NCI-H446 (cell line): ENCODE data around the gene KCNS3.
A peak's percentile ranks its signal among the peaks of the same experiment; 100 is the strongest.

Experiments
- DNase-seq, 2 experiments: peaks; one replicate each; lab custom pipeline; 2025; lab: John Stamatoyannopoulos, UW

KCNS3 gene

DNA sequence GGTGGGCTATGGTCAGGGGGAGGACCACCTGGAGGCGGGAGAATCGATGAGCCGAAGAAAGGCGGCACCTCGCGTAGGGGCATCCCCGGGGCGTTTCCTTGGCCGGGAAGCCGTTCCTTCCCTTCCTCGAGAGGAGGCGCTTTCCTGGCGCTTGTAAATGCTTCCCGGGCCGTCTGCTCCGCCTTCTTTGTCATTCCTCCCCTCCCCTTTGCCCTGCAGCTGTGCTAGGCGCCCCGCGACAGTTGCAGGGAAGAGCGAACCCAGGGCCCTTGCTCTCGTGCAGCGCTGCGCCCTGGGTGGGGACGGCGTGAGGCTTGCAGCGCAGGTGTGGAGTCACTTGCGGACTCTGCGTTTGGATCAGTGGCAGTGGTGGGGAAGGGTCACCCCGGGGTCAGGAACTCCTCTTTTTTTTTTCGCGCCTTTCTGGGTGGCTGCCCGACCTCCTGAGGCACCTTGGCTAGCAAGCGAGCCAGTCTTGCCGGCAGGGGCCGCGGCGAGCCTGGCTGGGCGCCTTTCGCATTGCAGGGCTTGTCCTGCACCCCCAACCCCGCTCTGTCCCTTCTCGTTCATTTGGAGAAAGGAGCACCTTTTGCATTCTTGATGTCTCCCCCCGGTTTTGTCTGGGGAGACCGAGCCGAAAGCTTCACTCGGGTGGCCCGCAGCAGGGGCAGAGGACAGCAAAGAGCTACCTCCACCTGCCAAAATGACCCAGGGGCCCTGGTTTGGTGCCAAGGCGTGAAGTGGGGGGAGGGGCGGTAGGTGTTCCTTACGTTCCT lies 858 bp downstream of the KCNS3 start:
- peak in 1 of 2 experiments; percentile 74 for DNase-seq

DNA sequence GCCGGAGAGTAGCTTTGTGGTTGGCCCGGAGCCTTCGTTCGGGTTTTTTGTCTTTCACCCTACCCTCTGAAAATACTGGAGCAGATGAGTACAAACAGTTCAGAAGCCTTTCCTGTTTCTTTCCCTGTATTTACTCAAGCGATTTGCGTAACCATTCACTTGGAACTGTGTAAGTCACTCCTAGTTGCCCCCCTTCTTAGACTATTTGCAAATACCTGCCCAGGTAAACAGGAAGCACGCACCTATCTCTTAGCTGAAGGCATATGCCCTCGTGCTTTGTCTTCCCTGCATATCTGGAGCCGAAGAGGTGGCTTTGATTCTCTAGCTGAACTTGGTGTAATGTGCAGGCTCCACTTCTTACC lies 1.4 kb downstream of the KCNS3 start:
- DNase-seq: no peak

DNA sequence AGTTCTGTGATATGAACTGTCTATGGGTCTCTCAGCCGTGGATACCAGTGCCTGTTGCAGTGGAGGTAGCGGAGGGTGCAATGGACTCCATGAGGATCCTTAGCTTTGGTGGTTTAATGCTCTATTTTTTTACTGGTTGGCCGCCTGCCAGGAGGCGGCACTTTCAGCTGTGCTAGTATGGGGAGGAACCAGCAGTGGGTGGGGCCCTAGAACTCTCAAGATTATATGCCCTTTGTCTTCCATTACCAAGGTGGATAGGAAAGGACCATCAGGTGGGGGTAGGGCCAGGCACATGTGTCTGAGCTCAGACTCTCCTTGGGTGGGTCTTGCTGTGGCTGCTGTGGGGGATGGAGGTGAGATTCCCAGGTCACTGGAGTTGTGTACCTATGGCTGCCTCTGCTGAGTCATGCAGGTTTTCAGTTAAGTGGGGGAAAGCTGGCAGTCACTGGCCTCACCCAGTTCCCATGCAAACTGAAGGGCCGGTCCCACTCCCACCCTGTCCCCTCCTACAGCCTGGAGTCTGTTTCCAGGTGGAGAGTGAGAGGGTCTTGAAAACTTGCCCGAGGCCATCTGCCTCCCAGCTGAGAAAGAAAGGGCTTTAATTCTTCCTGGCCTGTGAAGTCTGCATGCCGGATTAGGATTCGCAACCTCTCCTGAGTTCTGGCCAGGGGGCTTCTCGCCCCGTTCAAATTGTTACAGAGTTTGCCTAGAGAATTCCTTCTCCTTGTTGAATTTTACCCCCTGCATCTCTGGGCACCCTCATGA lies 14.5 kb downstream of the KCNS3 start:
- peak in 1 of 2 experiments; percentile 15 for DNase-seq

DNA sequence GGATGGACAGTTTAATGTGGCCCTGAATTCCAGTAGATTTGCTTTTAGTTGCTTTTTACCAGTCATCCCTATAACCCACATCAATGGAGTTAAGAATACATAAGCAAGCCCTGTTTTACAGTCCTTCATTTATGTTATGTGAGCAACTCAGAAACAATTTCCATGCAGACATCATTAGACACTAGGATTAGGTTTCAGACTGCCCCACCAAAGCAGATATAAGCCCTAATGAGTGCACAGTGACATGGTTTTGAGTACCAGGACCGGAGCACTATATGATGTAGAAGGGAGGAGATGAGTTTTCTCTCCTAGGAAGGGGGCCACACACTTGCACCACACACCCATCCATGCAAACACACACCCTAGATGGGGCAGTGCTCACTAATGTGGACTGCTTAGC lies 15.5 kb downstream of the KCNS3 start:
- DNase-seq: no peak

DNA sequence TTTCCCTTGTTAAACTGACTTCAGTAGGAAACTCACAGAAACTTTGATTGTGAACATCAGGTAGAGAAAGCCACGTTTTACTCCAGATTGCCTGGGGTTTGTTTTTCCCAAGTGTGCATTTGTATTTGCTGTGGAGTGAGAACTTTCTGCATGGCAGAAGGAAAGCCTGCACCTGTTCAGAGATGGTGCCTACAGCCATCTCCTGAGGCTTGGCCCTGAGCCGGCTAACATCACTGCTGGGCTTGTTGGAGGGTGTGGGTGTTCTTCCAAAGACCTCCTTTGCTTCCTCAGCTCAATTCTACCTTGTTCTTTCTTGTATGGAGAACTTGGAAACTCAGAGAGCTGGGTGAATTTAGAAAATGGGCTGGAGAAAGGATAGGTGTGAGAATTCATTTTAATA lies 16.1 kb downstream of the KCNS3 start:
- DNase-seq: no peak

DNA sequence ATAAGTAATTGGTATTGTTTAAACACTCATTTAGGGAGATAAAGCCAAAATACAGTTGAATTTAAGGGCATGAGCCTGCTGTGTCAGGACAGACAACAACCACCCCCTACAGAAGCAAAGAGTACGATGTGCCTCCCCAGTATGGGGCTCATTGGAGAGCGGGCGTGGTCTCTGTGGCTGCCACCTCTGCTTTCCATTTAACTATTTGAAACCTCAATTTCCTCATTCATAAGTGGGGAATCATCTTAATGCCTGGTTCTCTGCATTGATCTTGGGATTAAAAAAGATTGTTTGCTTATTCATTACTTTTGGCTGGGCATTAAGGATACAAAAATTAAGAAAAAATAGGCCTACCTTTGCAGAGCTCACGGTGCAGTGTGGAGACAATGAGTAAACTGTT lies 21.4 kb downstream of the KCNS3 start:
- no peak for DNase-seq

DNA sequence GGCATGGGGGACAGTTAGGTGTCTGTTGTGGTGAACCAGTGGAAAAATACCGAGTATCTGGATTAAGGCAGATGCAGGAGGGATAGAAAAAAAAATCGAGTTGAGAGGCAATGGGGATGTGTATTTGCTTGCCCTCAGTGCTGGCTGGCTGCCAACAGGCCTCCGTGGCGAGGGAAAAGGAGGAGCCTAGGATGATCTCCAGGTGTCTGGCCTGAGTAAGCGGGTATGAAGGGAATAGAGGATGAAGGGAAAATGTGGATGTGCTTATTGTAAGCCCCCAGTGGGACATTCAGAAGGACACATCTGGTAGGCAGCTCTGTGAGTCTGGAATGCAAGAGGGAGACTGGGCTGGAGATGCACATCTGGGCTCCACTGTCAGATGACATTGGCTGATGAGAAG lies 22.8 kb downstream of the KCNS3 start:
- DNase-seq: peak in 1 of 2 experiments; percentile 33

DNA sequence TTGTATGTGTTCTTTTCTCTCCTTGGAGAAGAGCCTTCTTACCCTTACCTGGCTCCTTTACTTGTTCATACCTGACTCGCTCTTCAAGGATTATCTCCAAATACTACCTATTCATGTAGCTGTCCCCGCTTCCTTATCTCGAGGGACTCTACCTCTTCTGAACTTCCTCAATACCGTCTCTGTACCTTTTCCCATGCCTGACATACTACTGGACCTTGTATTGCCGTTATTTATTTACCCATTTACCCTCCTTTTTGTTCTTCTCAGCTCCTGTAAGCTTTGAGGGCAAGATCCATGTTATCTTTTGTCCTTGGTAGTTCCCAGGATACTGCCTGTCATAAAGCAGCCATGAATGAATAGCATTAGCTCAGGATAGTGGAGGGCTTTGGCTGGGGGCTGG lies 32.5 kb downstream of the KCNS3 start:
- no peak for DNase-seq

DNA sequence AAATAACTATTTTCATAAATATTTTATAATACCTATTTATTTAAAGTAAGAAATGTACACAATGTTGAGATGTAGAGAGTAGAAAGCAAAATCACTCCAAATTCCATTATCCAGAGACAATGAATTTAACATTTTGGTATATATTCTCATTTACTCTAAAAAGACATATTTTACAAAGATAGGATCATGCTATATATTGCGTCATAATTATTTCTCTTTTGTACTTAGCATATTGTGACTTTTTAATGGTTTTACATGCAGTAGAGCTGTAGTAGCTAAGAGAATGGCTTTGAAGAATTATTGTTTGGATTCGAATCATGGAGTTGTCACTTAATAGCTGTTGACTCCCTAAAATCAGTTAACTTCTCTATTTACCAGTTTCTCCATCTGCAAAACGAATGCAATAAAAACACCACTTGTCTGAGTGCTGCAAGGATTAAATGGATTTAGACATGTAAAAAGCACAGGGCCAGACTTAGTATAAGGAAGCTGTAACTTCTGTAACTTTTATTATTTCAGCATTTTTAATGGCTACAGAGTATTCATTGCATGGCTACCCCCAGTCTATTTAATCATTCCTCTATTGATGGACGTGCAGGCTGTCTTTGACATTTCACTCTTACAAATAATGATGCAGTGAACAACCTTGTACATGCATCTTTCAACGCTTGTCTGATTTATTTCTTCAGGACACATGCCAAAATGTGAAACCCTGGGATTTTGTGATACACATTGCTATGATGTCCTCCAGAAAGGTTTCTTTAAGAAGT lies 33.2 kb downstream of the KCNS3 start:
- DNase-seq: no peak

DNA sequence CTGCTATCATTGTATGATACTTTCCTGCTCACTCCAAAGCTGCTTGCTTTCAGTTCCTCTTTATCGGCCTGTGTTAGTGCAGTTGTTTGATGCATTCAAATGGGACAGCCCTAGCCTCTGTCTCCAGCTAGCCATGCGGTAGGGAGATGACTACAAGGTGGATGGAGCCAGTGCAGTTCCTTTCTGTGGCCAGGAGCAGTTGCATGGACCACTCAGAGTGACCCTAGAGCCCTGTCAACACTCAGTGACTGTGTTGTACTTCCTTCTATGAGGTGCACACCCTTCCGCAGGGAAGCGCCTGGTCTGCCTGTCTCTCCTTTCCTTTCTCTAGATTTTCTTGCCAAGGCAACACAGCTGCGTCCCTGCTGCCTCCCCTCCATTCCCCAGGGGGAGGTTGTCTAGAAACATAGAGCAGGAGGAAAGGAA lies 33.8 kb downstream of the KCNS3 start:
- no peak for DNase-seq

DNA sequence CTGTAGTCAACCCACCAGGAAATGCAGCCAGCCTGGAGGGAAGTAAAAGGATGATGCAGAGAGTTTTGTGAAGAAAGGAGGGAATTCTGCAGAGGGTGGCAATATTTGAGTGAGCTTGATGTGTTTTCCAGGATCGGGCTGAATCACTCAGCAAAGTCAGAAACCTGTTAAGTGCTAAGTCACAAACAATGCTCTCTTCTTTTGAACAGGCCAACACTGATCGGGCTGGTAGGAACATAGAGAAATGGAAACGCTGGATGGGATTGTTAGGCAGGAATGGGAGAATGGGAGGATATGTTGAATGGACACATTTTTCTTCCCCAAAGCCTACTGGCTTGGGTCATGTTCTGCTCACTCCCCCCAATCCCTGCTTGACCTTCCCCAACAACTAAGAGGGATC lies 36.6 kb downstream of the KCNS3 start:
- DNase-seq: no peak

DNA sequence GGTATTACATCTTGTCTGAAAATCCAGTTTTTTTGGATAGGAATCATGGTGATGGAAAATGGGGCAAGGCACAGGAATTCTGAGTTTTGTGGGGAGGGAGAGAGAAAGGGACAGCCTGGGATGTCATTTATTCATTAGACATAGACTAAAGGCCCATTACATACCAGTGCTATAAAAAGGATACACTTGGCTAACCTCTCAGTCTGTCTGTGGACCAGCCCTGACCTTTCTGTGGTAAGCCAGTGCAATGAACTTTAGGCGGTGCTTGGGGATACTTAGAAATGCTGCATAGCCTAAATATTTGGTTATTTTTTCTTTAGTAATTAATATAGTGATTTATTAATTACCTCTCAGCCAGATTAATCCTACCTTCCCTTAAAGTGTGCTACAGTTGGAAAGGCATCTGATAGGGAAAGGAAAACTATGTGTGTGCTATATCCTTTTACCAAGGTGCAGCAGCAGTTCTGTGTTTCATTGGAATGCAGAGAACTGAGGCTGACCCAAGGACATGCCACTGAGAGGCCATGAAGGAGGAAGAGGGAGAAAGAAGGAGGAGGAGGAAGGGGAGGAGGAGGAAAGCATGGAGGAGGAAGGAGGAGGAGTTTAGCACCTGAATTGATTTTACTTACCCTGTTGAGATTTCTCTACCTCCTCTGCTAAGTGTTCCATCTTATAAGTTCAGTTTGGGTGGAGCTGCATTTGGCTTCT lies 37.5 kb downstream of the KCNS3 start:
- DNase-seq: no peak

DNA sequence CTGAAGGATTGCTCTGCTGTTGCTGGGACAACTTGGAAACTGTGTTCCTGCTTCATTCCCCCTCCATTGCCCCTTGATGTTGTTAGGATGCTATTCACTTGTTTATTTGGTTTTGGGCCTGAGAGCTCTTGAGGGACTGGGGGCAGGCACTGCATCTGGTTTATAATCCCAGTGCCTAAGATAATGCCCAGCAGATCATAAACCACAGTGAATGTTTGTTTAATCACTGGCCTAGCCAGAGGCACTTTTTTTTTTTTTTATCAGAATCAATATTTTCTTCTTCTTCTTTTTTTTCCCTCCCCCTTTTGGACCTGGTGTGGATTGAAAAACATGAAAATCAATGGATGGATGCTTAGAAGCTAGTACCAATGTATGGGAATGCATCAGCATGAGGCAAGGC lies 38.1 kb downstream of the KCNS3 start:
- no peak for DNase-seq

DNA sequence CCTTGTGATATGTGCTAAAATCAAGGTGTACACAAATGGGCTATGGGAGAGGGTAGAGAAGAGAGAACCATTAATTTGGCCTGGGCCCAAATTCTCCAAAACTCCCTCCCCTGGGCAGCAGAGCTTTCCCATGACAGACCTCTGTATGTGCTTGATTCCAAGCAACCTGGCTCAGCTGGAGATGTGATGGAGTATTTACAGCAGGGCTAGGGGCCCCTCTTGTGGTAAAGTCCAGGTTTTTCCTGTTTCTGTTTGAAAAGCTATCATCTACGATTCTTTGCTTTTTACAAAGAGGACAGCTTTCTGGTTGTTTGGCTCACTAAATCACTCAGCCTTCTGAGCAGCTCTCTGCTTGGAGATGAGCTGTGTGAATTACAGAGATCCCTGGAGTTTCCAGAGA lies 40.3 kb downstream of the KCNS3 start:
- DNase-seq: peak in 1 of 2 experiments; percentile 19

DNA sequence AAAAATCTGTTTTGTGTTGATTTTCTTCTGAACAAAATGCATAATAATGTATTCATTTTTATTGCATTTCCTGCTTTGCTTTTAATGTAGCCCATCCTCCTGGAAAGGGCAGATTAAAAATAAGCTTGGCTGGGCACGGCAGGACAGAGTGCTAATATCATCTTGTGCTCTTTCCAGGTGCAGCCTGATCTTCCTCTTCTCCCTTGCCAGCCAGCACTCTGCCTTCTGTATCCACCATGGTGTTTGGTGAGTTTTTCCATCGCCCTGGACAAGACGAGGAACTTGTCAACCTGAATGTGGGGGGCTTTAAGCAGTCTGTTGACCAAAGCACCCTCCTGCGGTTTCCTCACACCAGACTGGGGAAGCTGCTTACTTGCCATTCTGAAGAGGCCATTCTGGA lies 52.3 kb downstream of the KCNS3 start:
- no peak for DNase-seq

DNA sequence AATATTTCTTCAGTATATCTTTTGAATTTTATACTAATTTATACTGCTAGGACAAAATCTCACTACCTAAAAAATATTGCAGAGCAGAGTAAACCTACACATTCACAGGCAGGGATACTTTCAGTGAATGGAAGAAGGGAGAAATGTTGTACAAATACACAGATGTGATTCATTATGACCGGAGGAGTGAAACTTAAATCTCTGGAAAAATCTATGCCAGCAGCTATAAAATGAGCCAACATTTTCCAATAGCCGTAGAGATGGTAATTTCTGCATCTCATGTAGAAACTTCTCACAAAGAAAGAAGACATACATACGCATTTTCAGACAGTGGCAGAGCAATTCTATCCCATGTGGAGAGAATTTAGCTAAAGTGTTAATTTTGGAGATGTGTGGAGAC lies 54.8 kb downstream of the KCNS3 start:
- no peak for DNase-seq

DNA sequence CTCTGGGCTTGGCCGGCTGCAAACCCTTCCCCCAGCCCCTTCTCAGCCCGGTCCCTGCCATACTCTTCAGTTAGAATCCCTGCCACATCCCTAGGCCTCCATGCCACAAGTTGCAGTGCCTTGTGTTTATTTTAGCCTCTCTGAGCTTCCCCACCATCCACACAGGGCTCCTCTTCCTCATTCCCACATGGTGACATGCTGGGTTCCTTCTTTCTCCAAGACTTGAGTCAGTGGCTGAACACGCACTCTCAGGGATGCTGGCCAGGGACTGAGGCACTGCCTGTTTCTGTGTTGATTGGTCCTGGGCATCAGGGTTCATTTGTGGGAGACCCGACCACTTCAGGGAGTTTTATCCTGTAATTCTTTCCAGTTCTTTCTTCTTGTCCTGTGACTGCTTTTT lies 56.3 kb downstream of the KCNS3 start:
- no peak for DNase-seq

DNA sequence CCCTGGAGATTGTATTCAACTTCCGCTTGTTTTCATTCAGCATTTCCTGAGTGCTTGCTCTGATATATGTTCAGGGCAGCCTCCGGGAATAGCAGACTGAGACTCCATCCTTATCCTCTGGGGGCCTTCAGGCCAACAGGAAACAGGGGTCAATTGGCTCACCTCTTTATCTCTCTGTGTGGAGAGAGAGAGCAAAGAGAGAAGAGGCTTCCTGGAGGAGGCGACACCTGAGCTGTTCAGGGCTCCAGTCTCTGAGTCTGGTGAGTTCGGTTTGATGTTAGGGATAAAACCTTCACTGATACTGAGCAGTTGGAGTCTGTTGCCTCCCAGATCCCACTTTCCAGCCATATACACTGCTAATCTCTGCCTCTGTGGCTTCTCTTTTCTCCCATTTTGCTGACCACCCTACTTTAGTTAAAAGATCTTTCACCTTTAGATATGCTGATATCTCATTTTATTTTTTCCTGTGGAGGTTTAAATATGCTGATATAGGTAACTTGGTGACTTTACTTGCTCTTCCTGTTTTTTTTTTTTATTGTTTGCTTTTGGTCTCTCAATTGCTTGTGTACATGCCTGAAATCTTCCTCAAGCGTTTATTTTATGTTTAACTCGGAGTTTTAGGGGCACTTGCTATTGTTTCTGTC lies 56.9 kb downstream of the KCNS3 start:
- no peak for DNase-seq

DNA sequence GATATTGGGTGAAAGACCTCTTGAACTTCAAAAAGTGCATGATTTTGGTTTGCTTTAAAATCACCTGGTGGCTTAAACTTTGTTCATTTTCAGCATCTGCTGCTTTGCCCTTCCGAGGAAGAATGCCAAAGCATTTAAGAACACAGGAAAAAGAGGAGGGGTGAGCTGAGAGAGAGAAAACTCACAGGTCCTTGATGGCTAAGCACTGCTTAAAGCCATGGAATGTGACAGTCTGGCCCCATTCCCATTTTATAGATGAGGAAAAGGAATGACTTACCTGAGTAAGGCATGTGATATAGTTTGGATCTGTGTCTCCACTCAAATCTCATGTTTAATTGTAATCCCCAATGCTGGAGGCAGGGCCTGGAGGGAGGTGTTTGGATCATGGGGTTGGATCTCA lies 58.1 kb downstream of the KCNS3 start:
- no peak for DNase-seq

DNA sequence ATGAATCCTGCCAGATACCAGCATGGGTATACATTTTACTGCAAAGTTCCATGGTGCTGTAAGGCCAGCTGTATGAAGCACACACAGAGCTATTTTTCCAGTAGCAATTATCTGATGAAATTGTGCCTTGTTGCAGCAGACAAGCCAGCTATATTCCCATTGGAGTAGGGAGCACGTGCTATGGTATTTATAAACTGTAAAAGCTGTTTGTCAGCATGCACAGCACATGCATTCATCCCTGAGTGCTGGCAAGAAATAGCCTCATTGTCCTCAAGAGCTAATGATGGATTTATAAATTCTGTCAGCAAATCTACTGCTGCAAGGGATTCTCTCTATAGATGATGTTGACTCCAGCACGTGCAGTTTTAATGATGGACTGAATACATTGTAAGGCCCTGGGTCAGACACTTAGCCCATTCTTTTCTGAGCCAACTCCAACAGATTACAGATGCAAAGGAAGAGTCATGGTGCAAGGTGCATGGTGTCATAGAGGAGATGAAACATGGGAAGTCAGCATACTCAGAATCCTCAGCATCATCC lies 61.7 kb downstream of the KCNS3 start:
- DNase-seq: no peak

DNA sequence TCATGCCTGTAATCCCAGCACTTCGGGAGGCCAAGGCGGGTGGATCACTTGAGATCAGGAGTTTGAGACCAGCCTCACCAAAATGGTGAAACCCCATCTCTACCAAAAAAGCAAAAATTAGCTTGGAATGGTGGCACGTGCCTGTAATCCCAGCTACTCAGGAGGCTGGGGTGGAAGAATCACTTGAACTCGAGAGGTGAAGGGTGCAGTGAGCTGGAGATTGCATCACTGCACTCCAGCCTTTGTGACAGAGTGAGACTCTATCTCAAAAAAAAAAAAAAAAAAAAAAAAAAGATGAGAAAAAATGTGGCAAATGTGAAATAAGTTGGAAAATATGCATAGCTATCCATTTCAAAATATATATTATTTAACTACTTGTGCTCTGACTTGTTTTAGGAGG lies 65.0 kb downstream of the KCNS3 start:
- DNase-seq: no peak
